HG03439 (cell line): ENCODE results near the gene BAG5.

Source experiments
- ATAC-seq: cut with Tn5 transposase; IDR thresholded peaks from one replicate; pipeline ENCODE4 v1.9.1; 2021; ENCODE audit warnings: mild to moderate bottlenecking, moderate library complexity; ENCODE audit not compliant: unreplicated experiment

The BAG5 gene

GRCh38 chr14:103568952-103569351 is 6.5 kb upstream of the BAG5 start:
- no peak for ATAC-seq

GRCh38 chr14:103563844-103564505 is 1.5 kb upstream of the BAG5 start:
- ATAC-seq: no peak

GRCh38 chr14:103563226-103563620 is 766 bp upstream of the BAG5 start:
- ATAC-seq: no peak

GRCh38 chr14:103562179-103562428 is 353 bp downstream of the BAG5 start:
- peak; percentile 22 for ATAC-seq

GRCh38 chr14:103561381-103562178 is 877 bp downstream of the BAG5 start:
- ATAC-seq: peak; percentile 8

GRCh38 chr14:103560691-103561090 is 1.8 kb downstream of the BAG5 start:
- no peak for ATAC-seq

GRCh38 chr14:103559766-103560165 is 2.7 kb downstream of the BAG5 start:
- ATAC-seq: no peak

- ATAC-seq: no peak
Measured at GRCh38 chr14:103558071-103558882, 4.2 kb downstream of the BAG5 start.

GRCh38 chr14:103556946-103557758 is 5.3 kb downstream of the BAG5 start:
- no peak for ATAC-seq

GRCh38 chr14:103555559-103556337 is 6.7 kb downstream of the BAG5 start:
- no peak for ATAC-seq

GRCh38 chr14:103552846-103553210 is 9.6 kb downstream of the BAG5 start:
- no peak for ATAC-seq

- ATAC-seq: no peak
Measured at GRCh38 chr14:103552011-103552845, 10.2 kb downstream of the BAG5 start.

GRCh38 chr14:103551338-103551762 is 11.1 kb downstream of the BAG5 start:
- ATAC-seq: no peak

- ATAC-seq: no peak
Measured at GRCh38 chr14:103550451-103551337, 11.8 kb downstream of the BAG5 start.

- ATAC-seq: no peak
Measured at GRCh38 chr14:103549361-103550311, 12.8 kb downstream of the BAG5 start.

GRCh38 chr14:103548463-103549351 is 13.8 kb downstream of the BAG5 start:
- ATAC-seq: no peak
